RPMI7951 (cell line): ENCODE results near the gene EEPD1. TPM values are rescaled to one million over a fixed set of nuclear protein-coding genes. Genes with fewer than 3 reads are reported as not detected.
"Not testable (repeated sequence)": the region's sequence is repeated elsewhere in the genome, so short reads cannot be mapped to it uniquely, and the experiment has no call there.

Source experiments
- DNase-seq: peaks from one replicate; pipeline ENCODE4 v3.0.0-alpha.2; 2012; ENCODE audit warnings: low read depth
- total RNA-seq: library from RNA; depleted of rRNA; stranded (reverse); fragments of >200 nt; shearing (Covaris generic); gene quantifications from 2 replicates; pipeline ENCODE4 v1.2.3, GENCODE V29; 2014

Gene EEPD1
- total RNA-seq, 1 experiment from 2014 or later, result 5.2 TPM

DNA sequence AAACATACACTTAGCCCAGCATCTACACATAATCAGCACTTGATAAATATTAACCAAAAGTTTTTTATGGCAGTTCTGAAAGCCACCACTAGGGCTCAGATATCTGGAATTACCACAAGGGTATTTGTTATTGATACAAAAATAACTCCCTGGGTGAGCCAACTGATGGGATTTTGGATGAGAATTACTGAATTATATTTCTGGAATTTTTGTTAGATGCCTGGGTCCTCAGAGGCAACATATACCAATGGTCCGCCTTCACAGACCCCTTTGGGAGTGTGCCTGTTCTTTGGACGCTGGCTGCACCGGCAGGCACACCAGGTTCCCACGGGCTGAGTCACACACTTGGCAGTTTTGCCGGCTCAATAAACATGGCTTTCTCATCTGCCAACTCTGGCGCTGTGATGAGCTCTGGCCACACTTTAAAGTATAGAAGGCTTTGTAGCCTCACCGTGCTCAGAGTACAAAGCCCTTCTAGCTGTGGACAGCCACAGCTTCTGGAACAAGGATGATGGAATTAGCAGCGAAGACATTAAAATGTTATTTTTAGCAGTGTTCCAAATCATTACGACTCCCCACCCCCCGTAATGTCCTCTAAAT lies 24.5 kb upstream of the EEPD1 start:
- peak; percentile 93 for DNase-seq

DNA sequence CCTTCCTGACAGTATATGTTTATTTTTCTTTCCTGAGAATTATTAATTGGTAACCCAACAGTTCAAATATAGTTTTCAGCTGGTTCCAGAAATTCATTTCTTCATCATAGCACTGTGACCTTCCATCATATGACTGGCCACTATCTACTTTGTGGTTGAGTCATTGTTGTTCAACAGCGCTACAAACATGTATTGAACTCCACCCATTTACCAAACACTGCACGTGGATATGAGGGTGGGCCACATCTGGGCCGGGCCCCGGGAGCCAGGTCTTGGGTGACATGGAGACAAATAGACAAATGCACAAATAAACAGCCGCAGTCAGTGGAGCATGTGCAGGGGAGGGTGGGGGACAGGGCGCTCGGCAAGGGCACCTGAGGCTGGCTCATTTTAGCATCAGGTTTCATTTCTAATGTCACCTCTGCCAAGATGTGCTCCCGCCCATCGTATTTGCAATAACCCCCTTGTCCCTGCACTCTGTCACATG lies 24.0 kb upstream of the EEPD1 start:
- DNase-seq, result peak; percentile 39

DNA sequence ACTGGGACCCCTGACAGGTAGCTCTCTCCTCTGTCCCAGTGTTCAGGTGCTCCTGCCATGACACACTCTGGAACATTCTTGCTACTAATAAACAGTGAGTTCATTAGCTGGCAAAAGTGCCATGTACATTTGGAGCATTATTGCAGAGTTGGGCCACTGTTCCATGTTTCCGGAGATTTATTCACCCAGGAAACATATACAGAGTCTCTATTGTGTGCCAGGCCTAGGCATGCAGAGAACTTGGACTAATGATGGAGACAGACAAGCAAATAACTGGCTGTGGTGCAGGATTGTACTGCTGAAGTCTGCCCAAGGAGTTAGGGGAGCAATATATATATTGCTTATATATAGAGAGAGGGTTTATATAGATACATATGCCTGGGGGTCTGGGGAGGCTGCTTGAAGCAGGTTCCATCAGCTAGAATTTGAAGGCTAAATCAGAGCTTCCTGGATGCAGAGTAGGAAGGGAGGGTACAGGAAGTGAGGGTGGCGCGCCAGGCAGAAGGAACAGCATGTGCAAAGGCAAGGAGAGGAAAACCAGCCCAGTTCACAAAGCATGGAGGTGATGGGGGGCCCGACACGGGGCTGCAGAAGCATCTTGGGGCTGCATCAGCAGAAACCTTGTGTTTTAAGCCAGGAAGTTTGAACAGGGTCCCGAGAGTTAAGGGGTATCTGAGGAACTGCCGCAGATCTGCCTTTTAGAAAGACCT lies 22.7 kb upstream of the EEPD1 start:
- no peak for DNase-seq

DNA sequence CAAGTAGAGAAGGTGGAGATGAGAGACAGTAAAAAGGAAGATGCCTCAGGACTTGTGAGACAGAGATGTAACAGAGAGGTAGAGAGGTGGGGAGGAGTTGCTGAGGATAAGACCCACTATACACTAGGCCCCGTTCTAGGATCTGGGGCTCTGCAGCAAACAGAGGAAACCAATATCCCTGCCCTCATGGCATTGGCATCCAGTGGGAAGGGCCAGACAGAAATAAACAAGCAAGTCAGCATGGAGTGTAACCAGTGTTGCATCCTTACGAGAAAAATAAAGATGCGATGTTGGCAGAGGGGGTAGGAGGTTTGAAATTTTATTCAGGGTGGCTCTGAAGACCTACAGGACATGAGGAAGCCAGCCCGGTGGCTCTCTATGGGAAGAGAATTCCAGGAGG lies 22.0 kb upstream of the EEPD1 start:
- DNase-seq, result no peak

DNA sequence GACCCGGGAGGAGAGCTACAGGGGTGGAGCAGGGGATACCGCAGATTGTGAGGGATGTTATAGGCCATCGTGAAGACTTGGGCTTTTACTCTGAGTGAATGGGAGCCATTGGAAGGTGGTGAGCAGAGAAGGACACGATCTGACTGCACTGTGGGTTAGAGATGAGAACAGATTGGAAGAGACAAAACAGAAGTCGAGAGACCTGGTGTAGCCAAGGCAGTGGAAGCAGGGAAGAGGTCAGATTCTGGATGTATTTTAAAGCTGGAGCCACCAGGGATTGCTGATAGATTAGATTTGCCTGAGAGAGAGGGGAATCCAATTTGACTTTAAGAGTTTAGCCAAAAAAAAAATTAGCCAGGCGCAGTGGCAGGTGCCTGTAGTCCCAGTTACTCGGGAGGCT lies 21.6 kb upstream of the EEPD1 start:
- DNase-seq, result no peak

DNA sequence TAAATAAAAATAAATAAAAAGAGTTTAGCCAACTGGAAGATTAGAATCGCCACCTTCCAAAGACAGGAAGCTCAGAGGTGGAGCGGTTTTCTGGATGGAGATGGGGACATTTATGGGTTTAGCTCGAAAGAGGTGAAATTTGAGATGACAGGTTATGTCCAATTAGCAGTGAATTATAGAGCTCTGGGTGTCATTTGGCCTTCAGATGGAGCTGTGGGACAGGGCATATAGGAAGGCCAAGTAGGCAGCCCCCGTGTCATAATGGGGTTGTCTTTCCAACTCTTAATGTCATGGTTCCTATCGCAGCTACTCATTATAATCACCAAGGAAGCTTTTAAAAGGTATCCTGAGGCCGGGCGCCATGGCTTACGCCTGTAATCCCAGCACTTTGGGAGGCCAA lies 21.0 kb upstream of the EEPD1 start:
- DNase-seq, result no peak

DNA sequence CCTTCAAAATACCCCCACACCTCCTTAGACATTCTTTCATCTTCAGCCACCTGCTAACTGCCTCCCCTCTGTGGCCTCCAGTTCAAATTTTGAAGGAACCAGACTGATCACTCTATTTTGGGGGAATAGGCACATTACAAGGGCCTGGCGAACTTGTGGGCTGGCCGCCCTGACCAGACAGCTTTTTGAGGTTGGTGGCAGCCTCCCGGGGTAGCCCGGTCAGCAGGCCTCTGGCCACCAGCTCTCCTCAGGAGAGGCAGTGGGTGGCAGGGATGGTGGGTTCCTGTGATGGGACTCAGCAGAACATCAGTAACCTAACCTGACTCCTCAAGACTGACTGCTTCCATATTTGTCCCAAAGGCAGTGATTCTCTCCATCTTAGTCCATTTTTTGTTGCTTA lies 17.4 kb upstream of the EEPD1 start:
- DNase-seq, result no peak

DNA sequence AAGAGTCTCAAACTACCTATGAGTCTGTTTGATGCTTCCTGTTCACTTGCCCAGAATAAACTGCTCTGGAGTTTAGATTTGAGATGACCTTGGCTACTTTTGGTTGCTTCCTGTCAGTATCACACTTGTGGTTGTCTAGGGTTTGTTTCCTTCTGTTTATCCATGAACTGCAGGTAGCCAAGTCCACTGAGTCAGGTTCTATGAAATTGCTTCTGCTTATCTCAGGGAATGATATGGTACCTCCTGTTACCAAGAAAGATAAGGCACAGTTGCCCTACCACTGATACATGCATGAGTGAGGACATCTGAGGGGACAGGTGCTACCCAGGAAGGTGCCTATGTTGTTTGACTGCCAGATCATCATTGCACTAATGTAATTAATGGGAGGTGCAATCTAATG lies 15.8 kb upstream of the EEPD1 start:
- no peak for DNase-seq

DNA sequence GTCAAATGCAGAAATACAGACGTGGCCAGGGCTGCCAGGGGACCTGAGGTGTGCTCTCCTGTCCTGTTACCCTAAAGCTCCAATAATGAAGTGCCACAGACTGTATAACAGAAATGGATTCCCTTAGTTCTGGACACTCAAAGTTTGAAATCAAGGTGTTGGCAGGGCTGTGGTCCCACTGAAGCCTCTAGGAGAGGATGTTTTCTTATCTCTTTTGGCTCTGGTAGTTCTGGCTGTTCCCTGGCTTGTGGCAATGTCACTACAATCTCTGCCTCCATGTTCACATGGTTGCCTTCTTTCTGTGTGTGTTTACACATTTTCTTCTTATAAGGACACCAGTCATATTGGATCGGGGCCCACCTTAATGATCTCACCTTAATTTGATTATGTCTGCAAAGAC lies 15.3 kb upstream of the EEPD1 start:
- DNase-seq, result no peak

DNA sequence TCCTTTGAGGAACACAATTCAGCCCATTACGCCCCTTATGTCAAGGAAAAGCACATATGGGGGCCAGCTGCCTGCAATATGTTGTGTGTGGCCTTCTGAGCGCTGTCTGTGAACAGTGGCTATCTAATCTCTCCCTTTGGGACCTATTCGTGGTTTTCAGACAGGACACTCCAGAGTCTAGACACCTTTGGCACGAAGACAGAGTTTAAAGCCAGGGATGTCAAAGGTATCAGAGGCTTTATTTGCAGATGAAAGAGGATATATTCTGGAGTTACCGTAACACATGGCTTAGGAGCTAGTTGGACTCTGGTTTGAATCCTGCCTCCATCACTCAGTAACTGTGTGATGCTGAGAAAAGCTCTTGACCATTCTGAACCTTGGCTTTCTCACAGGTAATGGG lies 14.8 kb upstream of the EEPD1 start:
- no peak for DNase-seq

DNA sequence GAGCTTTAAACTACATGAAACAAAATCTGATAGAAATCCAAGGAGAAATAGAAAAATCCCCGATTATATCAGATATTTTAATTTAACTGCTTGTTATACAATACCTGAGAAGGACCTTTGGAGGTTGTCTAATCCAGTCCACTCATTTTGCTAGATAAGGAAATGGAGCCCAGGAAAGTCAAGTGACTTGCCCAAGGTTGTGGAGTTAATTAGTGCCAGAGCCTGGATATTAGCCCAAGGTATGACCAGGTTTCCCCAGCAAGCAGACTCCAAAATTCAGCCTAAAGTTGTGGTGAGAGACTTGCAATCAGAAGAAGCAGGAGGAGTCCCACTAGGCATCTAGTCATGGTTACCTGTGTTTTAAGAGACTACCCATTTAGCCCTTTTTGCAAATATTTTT lies 11.7 kb upstream of the EEPD1 start:
- DNase-seq, result no peak

DNA sequence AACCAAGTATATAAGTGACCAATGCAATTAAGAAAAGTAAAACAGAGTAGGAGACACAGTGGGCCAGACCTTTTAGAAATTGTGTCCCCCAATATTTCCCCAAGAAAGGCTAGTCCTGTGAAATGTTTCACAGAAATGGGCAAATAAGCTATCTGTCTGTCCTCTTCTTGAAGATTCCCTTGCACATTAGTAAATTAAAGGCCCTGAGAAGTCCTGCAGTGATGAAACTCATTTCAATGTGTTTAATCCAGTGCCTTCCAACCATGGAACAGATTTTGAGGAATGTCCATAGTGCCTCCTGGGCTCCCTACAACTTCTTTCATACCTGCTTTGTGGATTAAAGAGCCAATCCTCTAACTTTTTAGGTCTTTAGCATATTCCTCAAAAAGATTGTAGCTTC lies 11.2 kb upstream of the EEPD1 start:
- DNase-seq, result no peak

DNA sequence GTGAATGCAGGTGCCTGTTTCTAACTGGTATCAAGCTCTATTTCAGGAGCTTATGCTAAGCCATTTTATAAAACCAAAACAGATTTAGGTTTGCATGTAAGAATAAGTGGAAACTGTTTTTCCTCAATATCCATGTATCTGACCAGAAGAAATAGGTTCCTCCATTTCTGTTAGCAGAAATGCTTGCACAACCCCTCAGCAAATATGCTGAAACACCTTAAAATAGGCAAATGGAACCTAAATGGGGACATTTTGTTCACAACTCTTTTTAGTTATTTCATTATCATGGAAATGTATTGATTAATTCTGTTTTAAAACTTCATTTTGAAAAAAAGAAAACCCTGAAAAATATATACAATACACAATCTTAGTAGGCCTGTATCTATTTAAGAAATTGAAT lies 8.9 kb upstream of the EEPD1 start:
- DNase-seq, result no peak

DNA sequence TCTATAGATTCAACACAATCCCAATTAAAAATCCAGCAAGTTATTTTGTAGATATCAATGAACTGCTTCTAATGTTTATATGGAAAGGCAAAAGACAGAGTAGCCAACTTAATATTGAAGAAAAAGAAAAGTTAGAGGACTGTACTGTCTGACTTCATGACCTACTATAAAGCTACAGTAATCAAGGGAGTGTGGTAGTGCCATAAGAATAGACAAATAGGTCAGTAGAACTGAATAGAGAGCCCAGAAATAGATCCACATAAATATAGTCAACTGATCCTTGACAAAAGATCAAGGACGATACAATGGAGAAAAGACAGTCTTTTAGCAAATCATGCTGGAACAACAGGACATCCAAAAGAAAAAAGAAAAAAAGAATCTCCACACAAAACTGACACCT lies 7.4 kb upstream of the EEPD1 start:
- no peak for DNase-seq

DNA sequence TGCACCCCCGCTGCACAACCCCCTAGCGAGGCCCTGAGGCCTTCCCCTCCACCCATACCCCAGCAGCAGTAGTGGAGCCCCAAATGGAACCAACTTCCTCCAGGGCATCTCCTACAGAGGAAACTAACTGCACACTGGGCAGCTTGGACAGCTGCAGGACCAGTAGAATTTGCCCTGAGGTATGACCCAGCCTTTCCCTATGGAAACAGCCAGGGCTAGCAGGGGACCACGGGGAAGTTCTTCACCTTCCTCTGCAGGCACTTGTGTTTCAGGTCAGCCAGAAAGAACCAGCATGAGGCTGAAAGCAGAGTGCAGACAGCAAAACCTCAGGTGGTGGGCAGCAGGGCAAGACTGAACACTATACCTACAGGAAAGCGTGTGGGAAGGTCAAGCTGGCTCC lies 5.7 kb upstream of the EEPD1 start:
- no peak for DNase-seq

DNA sequence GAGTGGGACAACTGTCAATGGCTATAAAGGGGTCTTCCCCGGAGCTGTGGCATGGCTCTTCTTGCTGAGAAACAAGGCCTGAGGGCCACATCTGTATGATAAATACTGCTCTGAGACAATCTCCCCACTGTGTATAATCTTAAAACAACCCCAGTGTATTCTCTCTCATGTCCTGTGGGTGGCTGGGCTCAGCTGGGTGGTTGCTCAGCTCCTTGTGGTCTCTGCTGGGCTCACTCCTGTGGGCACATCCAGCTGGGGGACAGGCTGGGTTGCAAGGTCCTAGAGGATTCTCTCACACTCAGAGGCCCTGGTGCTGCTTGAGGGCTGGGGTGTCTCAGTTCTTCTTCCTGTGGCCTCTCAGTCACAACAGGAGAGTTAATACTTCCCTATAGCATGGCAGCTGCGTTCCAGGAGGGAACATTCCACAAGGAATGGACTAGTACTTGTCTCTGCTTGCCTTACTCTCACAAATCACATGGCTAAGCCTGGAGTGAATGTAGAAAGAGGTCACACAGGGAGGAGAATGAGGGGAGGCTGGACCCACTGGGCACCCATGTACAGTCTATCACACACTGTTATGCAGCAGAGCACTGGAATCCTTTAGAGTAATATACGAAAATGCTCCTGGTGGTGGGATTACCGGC lies 4.5 kb upstream of the EEPD1 start:
- no peak for DNase-seq

DNA sequence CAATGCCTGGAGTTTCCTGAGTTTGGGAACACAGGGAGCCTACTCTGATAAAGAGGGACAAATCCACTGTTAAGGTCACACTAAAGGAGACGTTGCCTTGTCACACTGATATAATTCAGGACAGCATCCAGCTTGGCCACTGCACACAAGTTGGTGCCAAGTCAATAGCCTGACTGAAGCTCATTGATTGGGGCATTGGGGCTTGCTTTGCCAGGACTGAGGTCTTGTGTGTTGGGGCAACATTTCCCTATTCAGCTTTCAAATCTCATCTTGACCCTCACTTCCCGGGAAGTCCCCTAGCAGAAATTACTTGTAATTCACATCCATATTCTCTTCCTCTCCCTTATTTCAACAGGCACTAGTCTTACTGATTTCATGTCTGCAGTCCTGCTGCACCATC lies 3.8 kb upstream of the EEPD1 start:
- not testable (repeated sequence) for DNase-seq

DNA sequence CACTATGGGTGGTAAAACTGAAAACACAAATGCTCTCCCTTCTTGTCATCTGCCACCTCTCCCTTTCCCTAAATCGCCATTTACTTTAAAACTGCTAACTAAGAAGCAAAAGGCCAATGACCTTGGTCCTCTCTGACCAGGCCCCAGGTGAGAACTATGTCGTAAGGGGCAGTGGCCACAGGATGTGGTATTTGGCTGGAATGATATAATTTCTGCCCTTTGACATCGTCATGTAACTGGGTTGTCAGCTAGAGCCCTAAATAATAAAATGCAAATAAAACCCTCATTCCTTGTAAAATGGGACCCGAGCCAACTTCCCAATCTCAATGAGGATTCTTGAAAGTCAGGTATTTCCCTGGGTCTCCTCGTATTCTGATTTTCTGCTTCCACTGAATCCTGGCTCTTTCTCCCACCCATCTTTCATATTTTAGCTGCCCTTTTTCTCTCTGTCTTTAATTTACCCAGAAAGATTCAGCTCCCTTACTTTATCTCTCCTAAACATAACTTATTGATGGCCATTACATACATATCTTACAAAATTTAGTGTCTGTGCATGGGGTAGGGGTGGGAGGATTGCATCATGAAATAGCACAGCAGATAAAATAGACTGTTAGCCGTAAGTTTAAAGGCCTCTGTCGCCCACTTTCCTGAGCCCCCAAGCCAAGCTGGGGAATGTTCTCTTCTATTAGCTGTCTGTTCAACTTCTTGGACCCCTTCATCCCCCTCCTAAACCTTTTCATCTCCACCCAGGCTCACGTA lies 3.2 kb upstream of the EEPD1 start:
- DNase-seq, result no peak

DNA sequence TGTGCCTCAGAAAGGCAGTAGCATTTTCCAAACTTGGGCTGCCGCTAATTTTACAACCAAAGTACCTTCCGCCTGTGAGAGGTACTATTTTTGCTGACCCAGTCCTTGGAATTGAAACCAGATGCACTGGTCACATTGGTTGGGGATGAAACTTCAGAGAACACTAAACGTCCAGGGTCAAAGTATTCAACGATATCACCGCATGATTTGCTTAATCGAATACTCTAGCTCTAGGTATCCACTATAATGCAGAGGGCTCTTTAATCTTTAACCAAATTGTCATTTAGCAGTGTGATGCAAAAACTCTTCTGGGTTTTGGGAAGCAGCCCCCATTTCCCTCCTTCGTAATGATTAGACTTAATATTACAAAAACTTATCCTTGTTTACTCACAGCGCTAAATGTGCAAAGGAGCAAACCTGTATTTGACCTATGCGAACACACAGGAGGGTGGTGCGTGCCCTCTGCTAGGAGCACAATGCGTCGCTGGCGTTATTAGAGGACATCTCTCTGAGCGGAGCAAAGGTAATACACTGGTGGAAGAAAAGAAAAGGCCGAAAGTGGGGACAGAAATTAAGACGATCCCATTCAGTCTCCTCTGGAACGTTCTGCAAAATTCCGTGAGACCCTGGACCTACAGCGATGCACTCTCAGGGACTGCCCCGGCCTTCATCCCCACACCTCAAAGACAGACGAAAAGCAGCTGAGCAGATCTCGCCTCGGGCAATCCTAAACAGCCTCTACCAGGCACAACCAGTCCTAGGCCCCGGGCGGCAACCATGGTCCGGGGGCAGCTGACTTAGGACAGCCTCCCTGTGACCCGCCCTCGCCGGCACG lies 916 bp upstream of the EEPD1 start:
- DNase-seq, result no peak

DNA sequence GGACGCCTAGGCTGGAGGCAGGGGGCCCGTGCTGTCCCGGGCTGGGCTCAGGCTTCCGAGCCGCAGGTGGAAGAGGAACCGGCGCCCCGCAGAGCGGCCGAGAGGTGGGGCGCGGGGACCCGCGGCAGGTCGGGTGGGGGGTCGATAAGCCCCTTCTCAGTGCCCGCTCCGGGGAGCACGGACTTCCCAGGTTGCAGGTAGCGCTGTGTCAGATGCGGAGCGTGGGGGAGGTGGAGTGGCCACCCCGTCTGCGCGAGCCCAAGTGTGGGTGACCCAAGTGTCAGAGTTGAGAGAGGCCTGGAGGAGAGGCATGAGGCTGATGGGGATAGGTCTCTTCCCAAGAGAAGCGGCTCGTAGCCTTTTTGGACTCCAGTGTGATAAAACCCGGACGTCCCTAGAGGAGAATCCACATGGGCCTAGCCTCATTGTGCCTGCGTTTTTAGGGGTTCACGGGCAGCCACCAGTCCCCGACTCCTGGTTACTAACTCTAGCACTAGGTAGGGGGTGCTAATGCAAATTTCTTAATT lies 580 bp downstream of the EEPD1 start:
- no peak for DNase-seq
